T follicular helper cell (primary cell): ENCODE measurements around the gene AASS.

Experiments
- DNase-seq: peaks from one replicate; pipeline ENCODE4 v3.0.0-alpha.2; 2020; ENCODE audit warnings: low read depth

Gene AASS

GRCh38 chr7:122038904-122039303 is 105.1 kb downstream of the AASS start:
- DNase-seq = no peak

- DNase-seq = no peak
These were observed 105.9 kb downstream of the AASS start for GRCh38 chr7:122038134-122038533.

GRCh38 chr7:122035876-122036275 is 108.2 kb downstream of the AASS start:
- DNase-seq = no peak

GRCh38 chr7:122033641-122034040 is 110.4 kb downstream of the AASS start:
- DNase-seq = no peak

- DNase-seq = no peak
These were observed 117.0 kb downstream of the AASS start for GRCh38 chr7:122027058-122027457.
